Activated gamma-delta T cell treated with Interleukin-2 at 50 U/mL for 16 hours (primary cell): ENCODE data around the gene MC1R.
"Not testable (repeated sequence)": the region's sequence is repeated elsewhere in the genome, so short reads cannot be mapped to it uniquely, and the experiment has no call there.

ENCODE experiments used
- DNase-seq: peaks from one replicate; pipeline ENCODE4 v3.0.0-alpha.2; 2020

The MC1R gene

GRCh38 chr16:89918453-89919347 lies at the start of gene MC1R:
MC1R (plus strand) TSS chr16:89918862; CDS start chr16:89919259, 397 bp downstream.
- no peak for DNase-seq

- no peak for DNase-seq
Measured at GRCh38 chr16:89869911-89870310, 48.8 kb upstream of the MC1R start.

GRCh38 chr16:89870440-89870839 lies 48.2 kb upstream of the MC1R start:
- DNase-seq = no peak

DNA sequence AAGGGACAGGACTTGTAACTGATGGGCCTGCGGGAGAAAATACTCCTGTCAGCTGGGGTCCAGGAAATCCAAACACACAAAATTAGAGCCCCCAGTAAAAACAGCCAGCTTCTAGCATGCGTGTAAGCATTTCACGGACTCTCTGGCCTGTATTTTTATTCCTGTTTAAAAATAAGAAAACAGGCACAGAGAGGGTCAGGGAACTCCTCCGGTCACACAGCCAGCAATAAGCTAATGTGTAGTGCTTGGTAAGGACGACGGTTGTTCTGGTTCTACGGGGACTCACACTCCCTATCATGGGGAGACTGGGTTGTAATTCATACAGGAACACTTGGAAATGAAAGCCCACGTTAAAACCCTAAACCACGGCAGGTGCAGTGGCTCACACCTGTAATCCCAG lies 46.8 kb upstream of the MC1R start:
- no peak for DNase-seq

DNA sequence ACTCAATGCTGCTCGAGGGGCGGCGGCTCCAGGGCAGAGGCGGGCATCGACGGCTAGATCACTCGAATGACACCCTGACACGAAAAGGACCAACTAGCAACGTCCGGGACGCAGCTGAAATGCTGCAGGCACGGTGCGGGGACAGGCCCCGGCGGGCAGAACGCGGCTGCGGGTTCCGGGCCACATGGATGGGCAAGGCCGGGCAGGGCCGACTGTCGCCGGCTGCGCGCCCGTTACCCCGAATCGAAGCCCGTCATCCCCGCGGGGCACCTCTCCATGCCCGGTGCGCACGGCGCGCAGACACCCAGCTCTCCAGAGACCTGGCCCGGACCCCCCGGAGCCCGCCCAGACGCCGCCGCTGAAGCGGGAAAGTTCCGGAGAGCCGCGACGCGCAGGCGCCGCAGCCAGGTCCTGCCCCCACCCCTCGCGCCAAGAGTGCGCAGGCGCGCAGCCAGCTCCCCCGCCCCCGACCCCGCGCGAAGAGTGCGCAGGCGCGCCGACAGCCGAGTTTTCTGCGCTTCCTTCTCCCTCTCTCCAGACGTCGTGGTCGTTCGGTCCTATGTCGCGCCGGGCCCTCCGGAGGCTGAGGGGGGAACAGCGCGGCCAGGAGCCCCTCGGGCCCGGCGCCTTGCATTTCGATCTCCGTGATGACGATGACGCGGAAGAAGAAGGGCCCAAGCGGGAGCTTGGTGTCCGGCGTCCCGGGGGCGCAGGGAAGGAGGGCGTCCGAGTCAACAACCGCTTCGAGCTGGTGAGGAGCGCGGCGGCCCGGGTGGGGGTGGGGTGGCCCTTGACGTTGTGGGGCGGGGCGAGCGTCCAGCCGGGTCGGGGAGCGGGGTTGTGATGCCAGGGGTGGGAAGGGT lies 45.3 kb upstream of the MC1R start, which contains the start of gene TCF25:
Gene TCF25 (plus strand): TSS at position 484 of the 863 bp plus-strand sequence. CDS start 76 bp downstream, at position 560.
- DNase-seq = peak; percentile 82

- peak; percentile 91 for DNase-seq
Measured at GRCh38 chr16:89873972-89874689, 44.5 kb upstream of the MC1R start.

DNA sequence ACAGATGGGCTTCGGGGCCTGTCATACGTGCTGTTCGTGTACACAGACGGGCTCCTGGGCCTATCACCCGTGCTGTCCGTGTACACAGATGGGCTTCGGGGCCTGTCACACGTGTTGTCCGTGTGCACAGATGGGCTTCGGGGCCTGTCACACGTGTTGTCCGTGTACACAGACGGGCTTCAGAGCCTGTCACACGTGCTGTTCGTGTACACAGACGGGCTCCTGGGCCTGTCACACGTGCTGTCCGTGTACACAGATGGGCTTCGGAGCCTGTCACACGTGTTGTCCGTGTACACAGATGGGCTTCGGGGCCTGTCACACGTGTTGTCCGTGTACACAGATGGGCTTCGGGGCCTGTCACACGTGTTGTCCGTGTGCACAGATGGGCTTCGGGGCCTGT lies 39.5 kb upstream of the MC1R start:
- not testable (repeated sequence) for DNase-seq

DNA sequence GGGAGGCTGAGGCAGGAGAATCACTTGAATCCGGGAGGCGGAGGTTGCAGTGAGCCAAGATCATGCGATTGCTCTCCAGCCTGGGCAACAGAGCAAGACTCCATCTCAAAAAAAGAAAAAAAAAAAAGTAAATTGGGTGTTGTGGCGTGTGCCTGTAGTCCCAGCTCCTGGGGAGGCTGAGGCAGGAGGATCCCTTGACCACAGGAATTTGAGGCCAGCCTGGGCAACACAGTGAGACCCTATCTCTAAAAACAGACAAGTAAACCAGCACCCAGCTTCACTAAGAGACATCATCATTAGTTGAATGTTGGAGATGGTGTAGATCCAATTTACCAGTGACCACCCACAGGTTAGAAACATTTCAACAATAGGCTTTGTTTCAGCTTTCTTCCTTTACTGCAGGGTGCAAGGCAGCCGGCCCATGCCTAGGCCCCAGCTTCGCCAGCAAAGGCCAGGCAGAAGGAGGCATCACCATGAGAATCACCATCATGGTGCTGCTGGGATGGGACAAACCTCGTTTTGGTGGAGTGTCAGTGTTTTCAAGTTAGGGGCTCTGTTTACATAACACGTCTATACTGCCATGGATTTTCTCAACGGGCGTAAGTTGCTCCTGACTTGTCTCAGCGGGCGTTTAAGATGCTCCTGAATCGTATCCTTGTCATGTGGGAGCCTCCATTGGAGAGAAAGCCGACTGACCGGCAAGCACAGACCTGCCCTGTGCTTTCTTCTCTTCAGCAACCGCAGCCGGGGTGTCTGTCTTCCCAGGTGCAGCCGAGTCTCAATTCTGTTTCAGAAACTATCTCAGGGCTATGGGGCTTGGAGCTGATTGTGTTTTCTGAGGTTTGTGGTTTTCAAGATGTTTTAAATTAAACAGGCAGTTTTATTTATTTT lies 37.9 kb upstream of the MC1R start:
- no peak for DNase-seq

DNA sequence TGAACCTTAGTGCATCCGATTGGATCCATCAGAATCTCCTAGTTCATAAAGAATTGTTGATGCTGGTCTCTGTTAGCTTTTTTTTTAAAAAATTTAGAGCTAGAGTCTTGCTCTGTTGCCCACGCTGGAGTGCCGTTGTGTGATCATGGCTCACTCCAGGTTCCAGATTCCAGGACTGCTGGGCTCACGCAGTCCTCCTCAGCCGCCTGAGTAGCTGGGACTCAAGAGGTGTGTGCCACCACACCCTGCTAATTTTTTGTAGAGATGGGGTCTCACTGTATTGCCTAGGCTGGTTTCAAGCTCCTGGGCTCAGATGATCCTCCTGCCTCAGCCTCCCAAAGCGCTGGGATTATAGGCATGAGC lies 37.3 kb upstream of the MC1R start:
- DNase-seq = no peak

GRCh38 chr16:89883346-89884040 lies 35.2 kb upstream of the MC1R start:
- no peak for DNase-seq

- no peak for DNase-seq
Measured at GRCh38 chr16:89884041-89884421, 34.6 kb upstream of the MC1R start.

- no peak for DNase-seq
Measured at GRCh38 chr16:89887243-89887642, 31.4 kb upstream of the MC1R start.

DNA sequence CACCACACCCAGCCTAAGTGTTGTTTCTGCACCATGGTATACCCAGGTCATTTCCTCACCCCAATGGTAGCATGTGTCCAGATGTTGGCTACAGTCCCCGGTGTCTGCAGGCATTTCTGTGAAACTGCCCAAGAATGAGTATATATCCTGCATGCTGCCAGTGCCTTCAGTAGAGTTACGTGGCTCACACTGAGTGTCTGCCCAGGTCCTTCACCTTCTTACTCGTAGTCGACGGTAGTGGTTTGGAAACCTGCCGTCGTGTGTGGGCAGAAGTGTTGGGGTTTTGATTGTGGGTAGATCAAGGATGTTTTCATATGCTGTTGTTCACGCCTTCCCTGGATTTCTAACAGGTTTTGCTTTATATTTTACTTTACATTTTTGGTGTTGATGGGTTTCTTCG lies 28.5 kb upstream of the MC1R start:
- DNase-seq = no peak

GRCh38 chr16:89890886-89891657 lies 27.6 kb upstream of the MC1R start:
- DNase-seq = no peak

GRCh38 chr16:89892055-89892630 lies 26.5 kb upstream of the MC1R start:
- DNase-seq = no peak

GRCh38 chr16:89892635-89893034 lies 26.0 kb upstream of the MC1R start:
- DNase-seq = no peak

- DNase-seq = no peak
Measured at GRCh38 chr16:89893642-89894548, 24.8 kb upstream of the MC1R start.

DNA sequence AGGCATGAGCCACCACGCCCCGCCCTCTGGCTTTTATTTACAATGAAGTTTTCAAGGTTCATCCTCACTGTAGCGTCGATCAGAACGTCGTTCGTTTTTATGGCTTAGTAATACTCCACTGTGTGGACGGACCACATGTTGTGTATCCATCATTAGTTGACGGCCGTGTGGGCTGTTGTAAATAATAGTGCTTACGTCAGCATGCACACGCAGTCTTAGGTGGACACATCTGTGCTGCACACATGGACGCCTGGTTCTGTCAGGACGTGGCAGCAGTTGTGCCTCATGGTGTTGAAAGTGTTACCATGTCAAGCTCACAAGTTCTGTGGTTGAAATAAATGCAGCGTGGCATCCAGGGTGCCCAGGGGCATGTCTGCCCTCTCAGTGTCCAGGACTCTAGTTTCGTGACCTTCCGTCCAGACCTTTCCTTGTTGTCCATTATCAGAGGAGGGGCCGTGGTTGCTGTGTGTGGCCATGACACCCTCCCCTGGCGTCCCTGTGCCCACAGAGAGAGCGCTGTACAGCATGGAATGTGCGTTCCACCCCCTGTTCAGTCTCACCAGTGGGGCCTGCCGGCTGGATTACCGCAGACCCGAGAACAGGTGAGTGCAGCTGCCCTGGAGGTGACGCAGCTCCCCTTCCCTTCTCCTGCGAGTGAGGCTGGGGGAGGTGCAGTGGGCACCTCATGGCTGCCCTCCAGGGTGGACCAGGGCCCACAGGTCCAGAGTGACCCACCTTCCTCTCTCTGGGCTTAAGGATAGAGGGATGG lies 23.0 kb upstream of the MC1R start:
- DNase-seq = no peak
